Sigmoid colon (tissue), 7 donors: Measurements from ENCODE around the gene CACNA1C. TPM values are rescaled to one million over a fixed set of nuclear protein-coding genes. Genes with fewer than 3 reads are reported as not detected.

ENCODE experiments used
- DNase-seq: peaks from one replicate; pipeline ENCODE4 v3.0.0-alpha.2; 2019
- H3K27ac ChIP-seq, 4 donors: fragments of 200-600 bp; sonication (generic); one replicate each; pipeline ENCODE4 v1.5.1; 2016 to 2019; ENCODE audit warnings: mild to moderate bottlenecking in 1 of 4
- H3K27me3 ChIP-seq, 3 donors: fragments of 200-600 bp; sonication (generic); one replicate each; pipeline ENCODE4 v1.5.1; 2019; ENCODE audit warnings: mild to moderate bottlenecking in 1 of 3
- H3K36me3 ChIP-seq, 4 donors: fragments of 200-600 bp; sonication (generic); one replicate each; pipeline ENCODE4 v1.5.1; 2016 to 2019
- H3K4me1 ChIP-seq, 4 donors: fragments of 200-600 bp; sonication (generic); one replicate each; pipeline ENCODE4 v1.5.1; 2017 to 2019
- H3K4me3 ChIP-seq, 4 donors: fragments of 200-600 bp; sonication (generic); one replicate each; pipeline ENCODE4 v1.5.1; 2017 to 2019; ENCODE audit warnings: mild to moderate bottlenecking in 2 of 4, moderate library complexity in 1 of 4
- H3K9me3 ChIP-seq, 4 donors: fragments of 200-600 bp in 3 of 4; sonication (generic) in 3 of 4; one replicate each; pipeline versions ENCODE4 v1.5.1 to v1.6.1; 2013 to 2019
- EP300 ChIP-seq, 4 donors: sonication (generic); formaldehyde crosslinking; IDR thresholded peaks; one replicate each; pipeline ENCODE4 v1.6.1; 2017; ENCODE audit warnings: antibody characterized with exemption in 4 of 4
- POLR2A ChIP-seq, 2 donors: fragments of 450-650 bp; IDR thresholded peaks; one replicate each; pipeline ENCODE4 v1.6.1; 2016; ENCODE audit warnings: antibody characterized with exemption in 2 of 2, mild to moderate bottlenecking in 2 of 2, moderate library complexity in 2 of 2
- POLR2AphosphoS5 ChIP-seq, 4 donors: sonication (generic); formaldehyde crosslinking; IDR thresholded peaks; one replicate each; pipeline ENCODE4 v1.6.1; 2017; ENCODE audit warnings: antibody characterized with exemption in 4 of 4
- WGBS, 2 donors: extraction: QIAGEN DNeasy Blood & Tissue Kit; methylation state at CpG; one replicate each; pipeline ENCODE4 v1.1.7; 2013; 5-methylcytosine and 5-hydroxymethylcytosine counted together
- intact Hi-C: fragments of 100-400 bp; cut with DNase I; formaldehyde crosslinking; loops from one replicate; pipeline ENCODE4 v1.15.1; 2023
- polyA plus RNA-seq, 3 donors: library from polyadenylated mRNA; stranded (reverse); fragments of 200-250 nt; gene quantifications; one replicate each; pipeline ENCODE4 v1.2.3, GENCODE V29; 2013
- total RNA-seq, 4 donors: library from RNA; depleted of rRNA; stranded (reverse); fragments of >200 nt; gene quantifications; one replicate each; pipeline ENCODE4 v1.1.0, GENCODE V29; 2016
- TF ChIP-seq, protein P1 (sequence below), 4 experiments: fragments of 450-650 bp in 3 of 4; fragments of 200-600 bp in 1 of 4; IDR thresholded peaks; one replicate each; pipeline ENCODE4 v1.5.1; 2016 to 2019; ENCODE audit warnings: antibody characterized with exemption in 4 of 4, mild to moderate bottlenecking in 3 of 4, moderate library complexity in 2 of 4
- donor health status: healthy with polysubstance abuse.
- donor health status: Bipolar disorder and iron deficiency.
- donor health status: healthy.

Gene CACNA1C
- total and polyA plus RNA-seq, 7 donors, result 0.46 to 213 (median 62.0) TPM

DNA sequence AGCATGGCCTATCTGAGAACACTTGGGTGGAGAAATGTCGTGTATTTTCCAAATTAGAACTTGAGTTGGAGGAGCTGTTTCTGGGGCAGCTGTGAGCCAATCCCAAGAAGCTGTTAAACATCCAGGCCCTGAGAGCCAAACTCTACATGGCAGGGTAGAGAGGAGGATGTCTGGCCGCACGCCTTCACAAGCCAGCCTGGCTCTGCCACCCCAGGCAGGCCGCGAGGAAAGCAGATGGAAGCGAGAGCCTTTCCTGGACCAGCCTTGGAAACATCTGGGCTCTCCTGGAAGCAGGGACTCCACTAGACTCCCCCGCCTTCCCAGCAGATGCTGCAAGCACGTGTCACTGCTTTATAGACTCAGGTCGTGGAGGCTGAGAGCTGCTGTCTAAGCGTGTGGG is 429.2 kb downstream of the CACNA1C start:
- no peaks in the 10 kb centered on the region for H3K27me3 ChIP-seq
- no peak overlapping the region for H3K27ac ChIP-seq
- no peak overlapping the region for H3K4me3 ChIP-seq
- intact Hi-C loops, result no loop called here
- H3K4me1 ChIP-seq, result peaks cover 0 to 19% (median 14%) of the 10 kb centered on the region in 4 donors
- H3K9me3 ChIP-seq, result no peaks in the 10 kb centered on the region
- WGBS, 2 donors, result 88 to 90% methylated on average over 10 of the region's 10 CpGs
- TF ChIP-seq EP300 (IDR thresholded peaks at IDR 0.05) (no peak), POLR2A (IDR thresholded peaks at IDR 0.05) (no peak), POLR2AphosphoS5 (IDR thresholded peaks at IDR 0.05) (no peak)
- TF ChIP-seq, protein P1, sequence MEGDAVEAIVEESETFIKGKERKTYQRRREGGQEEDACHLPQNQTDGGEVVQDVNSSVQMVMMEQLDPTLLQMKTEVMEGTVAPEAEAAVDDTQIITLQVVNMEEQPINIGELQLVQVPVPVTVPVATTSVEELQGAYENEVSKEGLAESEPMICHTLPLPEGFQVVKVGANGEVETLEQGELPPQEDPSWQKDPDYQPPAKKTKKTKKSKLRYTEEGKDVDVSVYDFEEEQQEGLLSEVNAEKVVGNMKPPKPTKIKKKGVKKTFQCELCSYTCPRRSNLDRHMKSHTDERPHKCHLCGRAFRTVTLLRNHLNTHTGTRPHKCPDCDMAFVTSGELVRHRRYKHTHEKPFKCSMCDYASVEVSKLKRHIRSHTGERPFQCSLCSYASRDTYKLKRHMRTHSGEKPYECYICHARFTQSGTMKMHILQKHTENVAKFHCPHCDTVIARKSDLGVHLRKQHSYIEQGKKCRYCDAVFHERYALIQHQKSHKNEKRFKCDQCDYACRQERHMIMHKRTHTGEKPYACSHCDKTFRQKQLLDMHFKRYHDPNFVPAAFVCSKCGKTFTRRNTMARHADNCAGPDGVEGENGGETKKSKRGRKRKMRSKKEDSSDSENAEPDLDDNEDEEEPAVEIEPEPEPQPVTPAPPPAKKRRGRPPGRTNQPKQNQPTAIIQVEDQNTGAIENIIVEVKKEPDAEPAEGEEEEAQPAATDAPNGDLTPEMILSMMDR (IDR thresholded peaks at IDR 0.05), result no peak
- H3K36me3 ChIP-seq, result peaks cover 0 to 46% (median 2%) of the 10 kb centered on the region in 4 donors
- no peak for DNase-seq

DNA sequence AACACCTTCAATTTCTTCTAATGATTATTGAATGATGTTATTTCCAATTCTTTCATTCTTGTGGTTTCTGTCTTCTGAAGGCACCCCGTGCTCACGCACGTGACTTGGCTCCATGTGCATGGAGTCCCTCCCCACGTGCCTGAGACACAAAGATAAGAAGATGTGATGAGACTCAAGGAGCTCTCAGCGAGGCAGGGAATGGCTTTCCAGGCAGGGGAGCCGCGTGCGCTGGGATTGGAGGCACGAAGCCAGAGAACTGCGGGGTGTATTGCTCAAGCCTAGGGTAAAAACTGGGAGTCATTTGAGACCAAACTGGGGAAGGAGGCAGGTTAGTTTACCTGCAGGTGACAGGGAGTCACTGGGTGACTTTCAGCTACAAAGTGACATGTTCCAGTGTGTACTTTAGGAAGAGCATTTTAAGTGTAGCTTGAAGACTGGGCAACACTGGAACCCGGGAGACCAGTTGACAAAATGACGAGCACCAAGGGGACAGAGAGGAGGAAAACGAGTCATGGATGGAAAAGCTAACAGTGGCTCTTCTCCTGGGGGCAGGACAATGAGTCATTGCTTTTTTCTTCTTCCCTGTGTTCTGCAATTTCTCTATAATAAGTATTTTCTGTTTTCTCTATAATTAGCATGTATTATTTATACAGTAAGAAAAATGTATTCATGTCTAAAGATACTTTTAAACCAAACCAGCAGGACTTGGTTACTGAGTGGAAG is 430.3 kb downstream of the CACNA1C start:
- no peak for DNase-seq
- peak overlapping the region in 1 of 4 donors; percentile 4 for H3K27ac ChIP-seq
- H3K9me3 ChIP-seq, result no peaks in the 10 kb centered on the region
- WGBS, 2 donors, result 81 to 85% methylated on average over 13 of the region's 13 CpGs
- H3K4me1 ChIP-seq, result peaks cover 0 to 25% (median 20%) of the 10 kb centered on the region in 4 donors
- peaks cover 0 to 39% (median 2%) of the 10 kb centered on the region in 4 donors for H3K36me3 ChIP-seq
- intact Hi-C loops, result no loop called here
- no peak overlapping the region for H3K4me3 ChIP-seq
- H3K27me3 ChIP-seq, result no peaks in the 10 kb centered on the region
- no peak for TF ChIP-seq POLR2AphosphoS5 (IDR thresholded peaks at IDR 0.05)
- TF ChIP-seq POLR2A (IDR thresholded peaks at IDR 0.05), result no peak
- TF ChIP-seq, protein P1 (IDR thresholded peaks at IDR 0.05), result no peak
- TF ChIP-seq EP300 (IDR thresholded peaks at IDR 0.05), result no peak

DNA sequence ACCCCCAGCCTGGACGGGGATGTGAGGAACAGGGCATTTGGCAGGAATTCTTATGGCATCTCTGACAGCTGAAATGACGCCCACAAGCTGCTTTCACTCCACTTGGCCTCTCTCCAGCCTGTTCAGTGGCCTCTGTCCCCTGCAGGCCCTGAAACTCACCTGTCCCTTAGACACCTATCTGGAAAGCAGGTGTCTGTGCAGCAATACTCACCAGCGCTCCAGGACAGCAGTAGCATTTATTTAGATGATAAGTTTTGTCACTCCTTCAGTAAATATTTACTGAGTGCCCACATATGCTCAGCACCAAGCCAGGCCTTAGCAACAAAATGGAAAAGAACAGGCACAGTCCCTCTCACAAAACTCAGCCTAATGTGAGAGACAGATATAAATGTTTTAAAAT is 430.9 kb downstream of the CACNA1C start:
- H3K36me3 ChIP-seq, result peaks cover 0 to 43% (median 2%) of the 10 kb centered on the region in 4 donors
- peak overlapping the region in 2 of 4 donors; percentile 20 to 28 for H3K27ac ChIP-seq
- no peaks in the 10 kb centered on the region for H3K9me3 ChIP-seq
- no peak for DNase-seq
- 32 to 72% methylated on average over 3 of the region's 3 CpGs for WGBS, 2 donors
- TF ChIP-seq POLR2A (IDR thresholded peaks at IDR 0.05) (no peak), EP300 (IDR thresholded peaks at IDR 0.05) (no peak)
- TF ChIP-seq, protein P1 (IDR thresholded peaks at IDR 0.05), result no peak
- intact Hi-C loops, result no loop called here
- no peaks in the 10 kb centered on the region for H3K27me3 ChIP-seq
- peaks cover 0 to 28% (median 21%) of the 10 kb centered on the region in 4 donors for H3K4me1 ChIP-seq
- no peak overlapping the region for H3K4me3 ChIP-seq

DNA sequence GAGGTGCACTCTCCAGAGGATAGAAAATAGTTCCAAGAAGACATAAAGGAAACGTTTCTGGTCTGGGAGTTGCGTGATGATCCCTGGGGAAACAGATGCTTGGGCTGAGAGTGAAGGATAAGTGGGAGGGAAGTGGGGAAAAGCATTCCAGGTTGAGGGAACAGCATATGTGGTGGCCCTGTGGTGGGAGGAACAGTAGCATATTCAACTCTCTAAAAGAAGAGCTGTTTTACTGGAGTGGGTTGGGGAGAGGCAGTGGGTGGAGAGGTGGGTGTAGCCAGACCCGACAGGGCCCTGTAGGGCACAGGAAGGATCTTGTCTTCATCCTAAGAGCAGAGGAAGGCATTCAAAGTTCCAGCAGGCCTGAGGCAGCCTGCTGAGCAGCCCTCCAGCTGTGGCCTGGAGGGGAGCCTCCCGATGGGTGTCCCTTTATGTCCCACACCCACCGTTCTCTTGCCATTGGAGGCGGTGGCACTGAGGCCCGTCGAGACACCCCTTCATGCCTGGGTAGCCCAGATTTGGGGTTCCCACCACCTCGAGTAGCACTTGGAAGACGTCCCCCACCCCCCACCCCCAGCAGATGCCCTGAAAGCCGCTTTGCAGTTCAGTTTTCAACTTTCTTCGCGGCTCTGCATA is 431.5 kb downstream of the CACNA1C start:
- TF ChIP-seq POLR2AphosphoS5 (IDR thresholded peaks at IDR 0.05) (no peak), POLR2A (IDR thresholded peaks at IDR 0.05) (no peak), EP300 (IDR thresholded peaks at IDR 0.05) (no peak)
- TF ChIP-seq, protein P1 (IDR thresholded peaks at IDR 0.05), result no peak
- Histone ChIP-seq H3K4me1 (peaks cover 0 to 28% (median 21%) of the 10 kb centered on the region in 4 donors), H3K36me3 (peaks cover 0 to 44% (median 2%) of the 10 kb centered on the region in 4 donors), H3K27ac (peak overlapping the region in 2 of 4 donors; percentile 20 to 28), H3K9me3 (no peaks in the 10 kb centered on the region), H3K27me3 (no peaks in the 10 kb centered on the region), H3K4me3 (no peak overlapping the region)
- DNase-seq, result no peak
- WGBS, 2 donors, result 80 to 87% methylated on average over 13 of the region's 13 CpGs
- intact Hi-C loops, result no loop called here
